Posterior vena cava (tissue), 2 donors: ENCODE measurements around the gene CD300C. TPM values are rescaled to one million over a fixed set of nuclear protein-coding genes. Genes with fewer than 3 reads are reported as not detected.
"Not testable (repeated sequence)": the region's sequence is repeated elsewhere in the genome, so short reads cannot be mapped to it uniquely, and the experiment has no call there.

Experiments used
- DNase-seq: peaks from one replicate; pipeline ENCODE4 v3.0.0-alpha.2; 2020; ENCODE audit warnings: low spot score
- intact Hi-C, 2 donors: fragments of 100-400 bp; cut with DNase I; formaldehyde crosslinking; loops; one replicate each; pipeline versions ENCODE4 v1.14.1 to v1.14.2; 2022 to 2023
- total RNA-seq, 2 donors: library from RNA; stranded (reverse); fragmentation: NEBNext Ultra II Directional; extraction: Animal tissue kit (Norgen Biotek cat#: 25700); gene quantifications; one replicate each; pipeline ENCODE4 v1.2.1, GENCODE V29; 2021
- donor health status: DM: yes; HTN: yes; CAD: no.
- donor health status: DM: yes; HTN: yes; CAD: no.

CD300C gene
- total RNA-seq, 2 donors from 2014 or later: 2.1 to 4.7 TPM

DNA sequence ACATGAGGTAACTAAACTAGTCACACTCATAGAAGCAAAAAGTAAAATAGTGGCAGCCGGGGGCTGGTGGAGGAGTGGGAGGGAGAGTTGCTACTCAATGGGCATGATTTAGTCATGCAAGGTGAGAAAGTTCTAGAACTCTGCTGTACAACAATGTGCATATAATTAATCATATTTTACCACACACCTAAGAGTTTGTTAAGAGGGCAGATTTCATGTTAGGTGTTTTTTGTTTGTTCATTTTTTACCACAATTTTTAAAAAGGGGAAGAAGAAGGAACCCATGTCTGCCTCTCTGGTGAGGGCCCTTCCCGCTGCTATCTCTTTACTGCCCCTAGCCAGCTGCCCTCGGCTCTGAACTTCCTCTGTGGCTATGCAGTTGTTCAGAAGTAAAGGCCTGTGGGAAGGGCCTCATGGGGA, 25.9 kb downstream of the CD300C start:
- no peak for DNase-seq
- intact Hi-C loops: no loop called here

DNA sequence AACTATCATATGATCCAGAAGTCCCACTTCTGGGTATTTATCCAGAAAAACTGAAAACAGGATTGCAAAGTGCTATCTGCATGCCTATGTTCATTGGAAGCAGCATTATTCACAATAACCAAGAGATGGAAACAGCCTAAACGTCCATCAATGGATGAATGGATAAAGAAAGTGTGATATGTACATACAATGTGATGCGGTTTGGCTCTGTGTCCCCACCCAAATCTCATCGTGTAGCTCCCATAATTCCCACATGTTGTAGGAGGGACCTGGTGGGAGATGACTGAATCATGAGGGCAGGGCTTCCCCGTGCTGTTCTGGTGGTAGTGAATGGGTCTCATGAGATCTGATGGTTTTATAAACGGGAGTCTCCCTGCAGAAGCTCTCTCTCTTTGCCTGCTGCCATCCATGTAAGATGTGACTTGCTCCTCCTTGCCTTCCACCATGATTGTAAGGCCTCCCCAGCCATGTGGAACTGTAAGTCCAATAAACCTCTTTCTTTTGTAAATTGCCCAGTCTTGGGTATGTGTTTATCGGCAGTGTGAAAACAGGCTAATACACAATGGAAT, 27.4 kb downstream of the CD300C start:
- DNase-seq, intact Hi-C loops: not testable (repeated sequence)

DNA sequence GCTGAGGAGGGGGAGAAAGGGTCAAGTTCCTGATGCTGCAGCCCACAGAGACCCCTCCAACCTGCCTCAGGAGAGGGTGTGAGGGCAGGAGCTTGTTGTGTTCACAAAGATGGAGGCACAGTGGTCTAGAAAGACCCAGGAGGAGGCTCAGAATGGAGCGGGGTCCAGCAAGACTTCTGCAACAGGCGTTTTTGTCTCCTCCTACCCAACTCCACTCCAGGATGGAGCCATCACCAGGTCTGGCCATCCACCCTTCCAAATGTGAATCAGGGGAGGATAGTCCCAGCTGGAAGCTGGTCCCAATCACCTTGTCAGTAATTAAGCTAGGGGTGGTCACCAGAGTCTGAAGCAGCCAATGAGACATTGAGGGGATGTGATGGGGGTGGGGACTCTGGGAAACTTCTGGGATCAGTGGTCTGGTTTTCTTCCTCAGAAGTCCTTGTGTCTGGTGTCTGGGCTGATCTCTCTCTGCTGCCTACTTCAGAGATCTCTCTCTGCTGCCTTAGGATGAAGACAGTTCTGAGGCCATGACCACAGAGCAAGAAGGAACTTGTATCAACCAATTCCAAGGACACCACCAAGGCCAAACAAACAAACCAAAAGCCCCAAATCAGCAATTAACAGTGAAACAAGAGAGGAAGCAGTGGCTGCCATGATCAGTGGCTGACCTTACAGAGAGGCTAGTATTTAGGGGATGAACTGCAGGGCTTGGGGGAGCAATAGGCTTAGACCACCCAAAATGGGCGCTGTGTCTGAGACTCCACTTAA, 29.2 kb downstream of the CD300C start:
- no peak for DNase-seq
- intact Hi-C loops: no loop called here

DNA sequence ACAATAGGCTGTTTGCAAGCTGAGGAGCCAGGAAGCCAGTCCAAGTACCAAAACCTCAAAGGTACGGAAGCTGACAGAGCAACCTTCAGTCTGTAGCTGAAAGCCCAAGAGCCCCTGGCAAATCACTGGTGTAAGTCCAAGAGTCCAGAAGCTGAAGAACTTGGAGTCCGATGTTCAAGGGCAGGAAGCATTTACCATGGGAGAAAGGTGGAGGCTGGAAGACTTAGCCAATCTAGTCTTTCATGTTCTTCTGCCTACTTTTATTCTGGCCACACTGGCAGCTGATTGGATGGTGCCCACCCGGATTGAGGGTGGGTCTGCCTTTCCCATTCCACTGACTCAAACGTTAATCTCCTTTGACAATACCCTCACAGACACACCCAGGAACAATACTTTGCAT, 30.0 kb downstream of the CD300C start:
- intact Hi-C loops: no loop called here
- no peak for DNase-seq

DNA sequence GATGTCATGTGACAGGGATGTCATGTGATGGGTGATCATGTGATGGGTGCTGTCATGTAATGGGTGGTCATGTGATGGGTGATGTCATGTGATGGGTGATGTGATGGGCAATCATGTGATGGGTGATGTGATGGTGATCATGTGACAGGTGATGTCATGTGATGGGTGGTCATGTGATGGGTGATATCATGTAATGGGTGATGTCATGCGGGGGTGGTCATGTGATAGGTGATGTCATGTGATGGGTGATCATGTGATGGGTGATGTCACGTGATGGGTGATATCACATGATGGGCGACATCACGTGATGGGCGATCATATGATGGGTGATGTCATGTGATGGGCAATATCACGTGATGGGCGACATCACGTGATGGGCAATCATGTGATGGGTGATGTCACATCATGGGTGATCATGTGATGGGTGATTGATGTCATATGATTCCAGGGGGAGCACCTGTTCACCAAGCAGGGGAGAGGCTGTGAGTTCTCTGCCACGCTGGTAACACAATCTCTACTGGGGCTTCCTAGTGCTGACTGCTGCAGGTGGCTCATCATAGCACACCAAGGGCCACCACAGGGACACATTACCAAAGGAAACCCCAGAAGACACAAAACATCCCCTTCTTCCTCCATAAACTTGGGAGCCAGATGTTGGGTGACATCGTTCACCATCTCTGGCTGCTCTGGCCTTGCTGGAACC, 31.1 kb downstream of the CD300C start:
- intact Hi-C loops: no loop called here
- no peak for DNase-seq

DNA sequence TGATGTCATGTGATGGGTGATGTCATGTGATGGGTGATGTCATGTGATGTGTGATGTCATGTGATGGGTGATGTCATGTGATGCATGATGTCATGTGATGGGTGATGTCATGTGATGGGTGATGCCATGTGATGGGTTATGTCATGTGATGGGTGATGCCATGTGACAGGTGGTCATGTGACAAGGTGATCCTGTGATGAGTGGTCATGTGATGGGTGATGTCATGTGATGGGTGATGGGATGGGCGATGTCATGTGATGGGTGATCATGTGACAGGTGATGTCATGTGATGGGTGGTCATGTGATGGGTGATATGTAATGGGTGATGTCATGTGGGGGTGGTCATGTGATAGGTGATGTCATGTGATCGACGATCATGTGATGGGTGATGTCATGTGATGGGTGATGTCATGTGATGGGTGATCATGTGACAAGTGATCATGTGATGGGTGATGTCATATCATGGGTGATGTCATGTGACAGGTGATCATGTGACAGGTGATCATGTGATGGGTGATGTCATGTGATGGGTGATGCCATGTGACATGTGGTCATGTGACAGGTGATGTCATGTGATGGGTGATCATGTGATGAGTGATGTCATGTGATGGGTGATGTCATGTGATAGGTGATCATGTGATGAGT, 31.8 kb downstream of the CD300C start:
- intact Hi-C loops: no loop called here
- no peak for DNase-seq

DNA sequence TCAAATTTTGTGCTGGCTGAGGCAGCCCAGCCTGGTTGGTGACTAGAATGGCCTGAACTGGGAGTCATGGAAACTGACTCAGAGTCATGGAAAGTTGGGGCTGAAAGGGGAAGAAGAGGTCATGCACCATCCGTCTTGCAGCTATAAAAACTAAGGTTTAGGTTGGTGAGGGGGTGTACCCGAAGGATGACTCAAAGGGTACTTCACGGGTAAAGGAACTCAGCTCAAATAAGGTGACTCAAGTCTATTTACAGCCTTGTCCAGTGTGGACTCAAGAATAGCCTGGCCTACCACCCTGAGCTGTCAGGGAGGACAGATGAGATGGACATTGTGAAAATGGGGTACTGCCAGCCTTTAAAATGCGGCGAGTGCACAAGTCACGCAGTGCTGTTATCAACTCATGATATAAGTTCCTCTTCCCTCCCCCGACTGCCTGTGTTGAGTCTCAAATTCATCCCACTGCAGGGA, 33.3 kb downstream of the CD300C start:
- intact Hi-C loops: no loop called here
- DNase-seq: no peak

DNA sequence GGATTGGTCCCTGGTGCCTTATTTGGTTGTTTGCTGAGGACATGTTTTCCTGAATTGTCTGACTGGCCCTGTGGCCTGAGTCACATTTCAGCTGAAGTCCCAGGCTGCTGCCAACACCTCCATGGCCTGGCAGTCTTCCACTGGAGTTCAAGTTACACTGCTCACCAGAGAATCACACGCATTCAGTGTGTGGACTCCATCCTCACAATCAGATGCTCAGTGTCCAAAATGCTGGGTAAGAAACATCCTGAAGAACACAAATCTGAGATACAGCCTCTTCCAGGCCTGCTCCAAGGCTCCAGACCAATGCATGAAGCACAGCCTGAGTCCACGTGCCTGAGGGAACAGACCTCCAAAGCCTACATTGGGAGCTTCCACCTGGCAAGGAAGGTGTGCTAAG, 33.9 kb downstream of the CD300C start:
- DNase-seq: no peak
- intact Hi-C loops: no loop called here

DNA sequence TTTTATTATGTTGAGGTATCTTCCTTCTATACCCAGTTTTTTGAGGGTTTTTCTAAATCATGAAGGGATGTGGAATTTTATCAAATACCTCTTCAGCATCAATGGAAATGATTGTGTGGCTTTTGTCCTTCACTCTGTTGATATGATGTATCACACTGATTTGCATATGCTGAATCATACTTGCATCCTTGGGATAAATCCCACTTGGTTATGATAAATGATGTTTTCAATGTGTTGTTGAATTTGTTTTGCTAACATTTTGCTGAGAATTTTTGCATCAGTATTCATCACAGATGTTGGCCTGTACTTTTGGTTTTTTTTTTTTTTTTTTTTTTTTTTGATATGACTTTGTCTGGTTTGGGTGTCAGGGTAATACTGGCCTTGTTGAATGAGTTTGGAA, 37.8 kb downstream of the CD300C start:
- no peak for DNase-seq
- intact Hi-C loops: no loop called here

DNA sequence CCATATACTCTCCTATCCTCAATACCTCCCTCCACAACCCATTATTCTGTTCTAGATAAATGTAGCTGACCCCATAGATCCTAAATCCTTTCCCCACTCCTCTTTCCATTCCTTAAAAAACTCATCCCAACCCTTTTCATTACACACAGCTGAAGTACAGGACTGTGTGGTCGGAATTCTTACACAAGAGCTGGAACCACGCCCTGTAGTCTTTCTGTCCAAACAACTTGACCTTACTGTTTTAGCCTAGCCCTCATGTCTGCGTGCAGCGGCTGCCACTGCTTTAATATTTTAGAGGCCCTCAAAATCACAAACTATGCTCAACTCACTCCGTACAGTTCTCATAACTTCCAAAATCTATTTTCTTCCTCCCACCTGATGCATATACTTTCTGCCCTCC, 42.0 kb downstream of the CD300C start:
- DNase-seq, intact Hi-C loops: not testable (repeated sequence)

DNA sequence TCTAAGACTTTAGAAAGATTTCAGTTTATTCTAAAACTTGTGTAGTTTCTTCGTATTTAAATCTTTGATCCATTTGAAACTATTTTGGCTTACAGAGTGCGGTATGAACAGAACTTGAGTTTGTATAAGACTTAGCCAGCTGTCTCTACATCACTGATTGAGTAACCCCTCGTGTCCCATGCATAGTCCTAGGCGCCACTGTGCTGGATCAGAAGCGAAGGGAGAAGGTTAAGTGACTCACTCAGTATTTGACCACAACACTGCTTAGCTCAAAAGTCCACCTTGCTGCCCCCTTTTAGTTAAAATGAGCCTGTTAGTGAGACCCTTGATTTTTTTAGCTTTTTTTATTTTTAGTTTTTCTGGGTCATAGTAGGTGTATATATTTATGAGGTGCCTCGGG, 43.1 kb downstream of the CD300C start:
- intact Hi-C loops: no loop called here

DNA sequence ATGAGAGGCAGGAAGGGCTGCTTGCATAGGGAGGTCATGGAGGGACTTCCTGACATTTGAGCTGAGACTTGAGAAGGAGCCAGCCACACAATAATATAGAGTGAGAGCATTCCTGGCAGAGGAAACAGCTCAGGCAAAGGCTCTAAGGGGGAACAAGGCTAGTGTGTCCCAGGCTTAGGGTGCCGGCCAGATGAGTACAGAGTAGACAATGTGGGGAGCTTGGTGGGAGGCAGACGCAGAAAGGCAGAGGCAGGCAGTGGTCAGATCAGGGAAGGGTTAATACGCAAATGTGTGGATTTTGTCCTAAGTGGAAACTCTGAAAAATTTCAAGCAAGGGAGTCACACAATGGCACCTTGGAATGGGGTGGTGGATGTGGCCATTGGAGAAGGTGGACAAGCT, 45.9 kb downstream of the CD300C start:
- intact Hi-C loops: no loop called here
- no peak for DNase-seq

More for the DNA sequence above, 43.1 kb downstream of the CD300C start:
- DNase-seq: no peak

DNA sequence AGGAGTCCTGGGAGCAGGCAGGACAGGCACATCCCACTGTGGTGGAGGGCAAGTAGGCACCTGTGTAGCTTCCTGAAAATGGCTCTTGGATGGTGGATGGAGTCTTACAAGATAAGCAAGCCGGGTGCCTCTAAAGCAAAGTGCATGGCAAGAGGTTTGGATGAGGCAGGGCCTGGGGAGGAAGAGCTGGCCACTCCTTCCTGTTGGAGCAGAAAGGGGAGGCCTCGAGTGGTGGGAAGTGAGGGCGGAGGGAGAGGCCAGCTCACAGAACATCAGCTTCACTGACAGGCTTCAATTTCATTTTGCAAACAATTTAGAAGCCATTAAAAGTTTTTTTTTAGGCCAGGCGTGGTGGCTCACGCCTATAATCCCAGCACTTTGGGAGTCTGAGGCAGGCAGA, 48.4 kb downstream of the CD300C start:
- no peak for DNase-seq
- intact Hi-C loops: no loop called here

DNA sequence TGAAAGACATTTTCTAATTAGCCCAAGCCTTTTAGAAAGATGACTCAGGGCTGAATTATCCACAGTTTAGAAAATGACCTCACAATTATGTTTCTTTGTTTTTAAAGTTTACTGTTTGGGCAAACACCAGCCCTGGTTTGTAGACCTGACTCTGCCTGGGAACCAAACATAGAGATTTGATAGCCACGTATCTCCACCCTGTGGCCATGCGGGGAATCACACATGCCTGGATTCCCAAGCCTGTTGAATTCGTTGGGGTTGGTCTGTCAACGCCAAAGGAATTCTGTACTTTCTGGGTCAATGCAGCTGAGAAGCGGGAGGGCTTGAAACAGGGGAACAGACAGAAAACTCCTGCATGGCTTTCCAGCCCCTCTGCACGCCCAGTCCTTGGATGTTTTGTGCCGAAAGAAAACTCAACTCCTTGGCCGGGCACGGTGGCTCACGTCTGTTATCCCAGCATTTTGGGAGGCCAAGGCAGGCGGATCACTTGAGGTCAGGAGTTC, 52.5 kb downstream of the CD300C start:
- intact Hi-C loops: no loop called here
- no peak for DNase-seq

DNA sequence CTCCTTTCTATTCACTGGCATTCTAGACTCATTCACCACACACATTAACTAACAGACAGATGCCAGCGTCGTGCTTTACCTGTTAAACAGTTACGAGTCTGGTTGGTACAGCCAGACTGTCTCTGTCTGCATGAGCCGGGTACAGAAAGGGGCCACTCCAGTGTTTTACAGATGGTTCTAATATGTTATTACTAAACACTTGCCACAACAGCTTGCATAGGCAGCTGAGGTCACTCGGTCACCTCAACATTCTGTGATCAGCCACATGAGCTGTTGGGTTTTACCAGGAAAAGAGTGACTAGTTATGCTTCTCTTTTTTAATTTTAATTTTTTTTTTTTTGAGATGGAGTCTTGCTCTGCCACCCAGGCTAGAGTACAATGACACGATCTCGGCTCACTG, 54.3 kb downstream of the CD300C start:
- no peak for DNase-seq
- intact Hi-C loops: no loop called here

Other genes starting within 250 kb of the CD300C start
- gene KIF19, start 219.9 kb downstream of the CD300C start, total RNA-seq: 1 to 10 TPM; 1.4 to 2.3 TPM
- not detected for gene BTBD17, start 184.2 kb downstream of the CD300C start, total RNA-seq
- under 1 TPM in 1 of 2 donors, not detected in 1; 0.14 TPM for gene GPR142, start 178.6 kb downstream of the CD300C start, total RNA-seq
- gene GPRC5C, start 114.0 kb downstream of the CD300C start, total RNA-seq: 10 to 100 TPM in 1 of 2 donors, 1 to 10 TPM in 1; 7.3 to 12.9 TPM
- 1 to 10 TPM; 5.9 to 8.5 TPM for gene CD300A, start 79.5 kb downstream of the CD300C start, total RNA-seq
- under 1 TPM; 0.23 to 0.62 TPM for gene CD300LB, start 14.6 kb downstream of the CD300C start, total RNA-seq
- 1 to 10 TPM in 1 of 2 donors, not detected in 1; 1.2 TPM for gene CD300H, start 21.4 kb upstream of the CD300C start, total RNA-seq
- gene CD300LD, start 46.2 kb upstream of the CD300C start, total RNA-seq: not detected
- 1 to 10 TPM; 1.4 to 3.3 TPM for gene CD300E, start 77.6 kb upstream of the CD300C start, total RNA-seq
- 1 to 10 TPM in 1 of 2 donors, under 1 TPM in 1; 0.48 to 3.1 TPM for gene CD300LF, start 166.8 kb upstream of the CD300C start, total RNA-seq
- 1 to 10 TPM; 1.1 to 1.6 TPM for gene RAB37, start 191.1 kb upstream of the CD300C start, total RNA-seq
- gene NHERF1, start 202.5 kb upstream of the CD300C start, total RNA-seq: 10 to 100 TPM in 1 of 2 donors, 1 to 10 TPM in 1; 7.0 to 11.5 TPM
- 10 to 100 TPM; 26.8 to 31.7 TPM for gene NAT9, start 230.2 kb upstream of the CD300C start, total RNA-seq